ENCODE data around the gene FKRP. TPM values are rescaled to one million over a fixed set of nuclear protein-coding genes. Genes with fewer than 3 reads are reported as not detected.

FKRP gene
- total RNA-seq, 4 donors from 2014 or later, result 7.0 to 14.3 (median 10.5) TPM

DNA sequence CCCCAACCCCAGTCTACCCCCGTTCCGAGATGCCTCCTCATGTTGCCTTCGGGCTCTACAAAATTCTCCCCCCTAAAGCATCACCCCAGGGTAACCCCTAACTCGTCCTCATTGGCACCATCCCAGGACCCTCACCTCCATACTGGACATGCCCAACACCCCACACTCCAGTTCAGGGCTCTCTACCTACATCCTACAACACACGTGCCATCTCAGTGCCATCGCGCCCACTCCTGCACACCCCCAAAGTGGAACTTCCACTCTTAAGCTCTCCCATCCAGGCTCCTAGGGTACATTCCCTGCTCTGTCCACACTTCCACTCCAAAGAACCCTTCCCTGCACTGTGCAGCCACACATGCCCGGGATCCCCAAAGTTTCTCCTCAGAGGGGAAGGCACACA lies 827 bp upstream of the FKRP start:
- TF ChIP-seq, protein P1, sequence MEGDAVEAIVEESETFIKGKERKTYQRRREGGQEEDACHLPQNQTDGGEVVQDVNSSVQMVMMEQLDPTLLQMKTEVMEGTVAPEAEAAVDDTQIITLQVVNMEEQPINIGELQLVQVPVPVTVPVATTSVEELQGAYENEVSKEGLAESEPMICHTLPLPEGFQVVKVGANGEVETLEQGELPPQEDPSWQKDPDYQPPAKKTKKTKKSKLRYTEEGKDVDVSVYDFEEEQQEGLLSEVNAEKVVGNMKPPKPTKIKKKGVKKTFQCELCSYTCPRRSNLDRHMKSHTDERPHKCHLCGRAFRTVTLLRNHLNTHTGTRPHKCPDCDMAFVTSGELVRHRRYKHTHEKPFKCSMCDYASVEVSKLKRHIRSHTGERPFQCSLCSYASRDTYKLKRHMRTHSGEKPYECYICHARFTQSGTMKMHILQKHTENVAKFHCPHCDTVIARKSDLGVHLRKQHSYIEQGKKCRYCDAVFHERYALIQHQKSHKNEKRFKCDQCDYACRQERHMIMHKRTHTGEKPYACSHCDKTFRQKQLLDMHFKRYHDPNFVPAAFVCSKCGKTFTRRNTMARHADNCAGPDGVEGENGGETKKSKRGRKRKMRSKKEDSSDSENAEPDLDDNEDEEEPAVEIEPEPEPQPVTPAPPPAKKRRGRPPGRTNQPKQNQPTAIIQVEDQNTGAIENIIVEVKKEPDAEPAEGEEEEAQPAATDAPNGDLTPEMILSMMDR (IDR thresholded peaks at IDR 0.05; ENCODE audit: low read depth), result no peak

DNA sequence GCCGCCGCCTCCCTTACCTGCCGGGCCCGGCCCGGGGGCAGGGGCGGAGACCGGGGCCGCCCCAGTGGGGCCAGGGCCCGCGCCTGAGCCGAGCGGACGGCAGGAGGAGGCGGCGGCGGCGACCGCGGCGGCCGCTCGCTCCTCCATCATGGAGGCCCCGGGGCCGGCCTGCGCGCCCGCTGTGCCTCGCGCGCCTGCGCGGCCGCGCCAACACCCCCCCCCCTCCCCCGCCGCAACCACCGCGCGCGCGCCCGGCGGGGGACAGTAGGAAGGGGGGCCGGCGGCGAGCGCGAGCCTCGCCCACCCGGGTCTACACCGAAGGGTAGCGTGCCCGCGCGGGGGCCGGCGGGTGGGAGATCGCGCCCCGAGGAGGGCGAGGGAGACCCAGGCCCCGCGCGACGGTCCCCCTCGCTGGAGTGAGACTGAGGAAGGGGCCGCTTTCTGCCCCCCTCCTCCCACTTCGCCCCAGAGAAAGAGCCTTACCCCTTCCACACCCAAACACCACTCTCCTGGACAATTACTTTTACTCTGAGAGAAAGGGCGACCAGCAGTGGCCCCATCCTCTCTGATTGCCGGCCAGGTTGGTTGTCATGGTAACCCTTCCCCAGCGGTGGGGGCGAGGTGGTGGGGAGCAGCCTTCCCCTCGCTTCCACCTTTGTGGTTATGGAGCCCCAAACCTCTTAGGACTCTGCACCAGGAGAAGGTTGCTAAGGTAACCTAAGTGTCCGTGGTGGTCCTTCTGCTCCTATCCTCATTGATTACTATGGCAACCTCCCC lies 612 bp downstream of the FKRP start, which contains the start of gene STRN4:
STRN4 (minus strand) TSS at position 170 of the 777 bp plus-strand sequence; CDS start at position 150, 20 bp downstream.
- TF ChIP-seq, protein P1 (IDR thresholded peaks at IDR 0.05; ENCODE audit: low read depth), result no peak

DNA sequence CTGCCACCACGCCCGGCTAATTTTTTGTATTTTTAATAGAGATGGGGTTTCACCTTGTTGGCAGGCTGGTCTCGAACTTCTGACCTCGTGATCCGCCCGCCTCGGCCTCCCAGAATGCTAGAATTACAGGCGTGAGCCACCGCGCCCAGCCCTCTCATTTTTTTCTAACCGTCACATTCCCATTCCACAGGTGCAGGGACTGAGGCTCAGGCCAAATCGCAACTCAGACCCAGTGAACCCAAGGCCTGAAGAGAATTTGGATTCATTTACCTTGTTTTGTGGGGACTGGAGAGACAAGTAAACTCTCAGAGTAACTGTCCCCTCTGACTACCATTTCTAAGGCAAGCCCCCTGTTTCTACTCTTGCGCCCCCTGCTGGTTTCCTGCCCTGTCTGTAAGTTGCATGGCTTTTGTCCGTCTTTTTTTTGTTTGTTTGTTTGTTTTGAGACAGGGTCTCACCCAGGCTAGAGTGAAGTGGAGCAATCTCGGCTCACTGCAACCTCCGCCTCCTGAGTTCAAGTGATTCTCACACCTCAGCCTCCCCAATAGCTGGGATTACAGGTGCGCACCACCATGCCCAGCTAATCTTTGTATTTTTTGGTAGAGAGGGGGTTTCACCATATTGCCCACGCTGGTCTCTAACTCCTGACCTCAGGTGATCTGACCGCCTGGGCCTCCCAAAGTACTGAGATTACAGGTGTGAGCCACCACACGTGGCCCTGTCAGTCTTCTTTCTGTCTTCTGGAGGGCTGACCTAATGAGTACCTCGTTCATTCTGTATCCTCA lies 2.7 kb downstream of the FKRP start:
- TF ChIP-seq, protein P1 (IDR thresholded peaks at IDR 0.05; ENCODE audit: low read depth), result no peak

DNA sequence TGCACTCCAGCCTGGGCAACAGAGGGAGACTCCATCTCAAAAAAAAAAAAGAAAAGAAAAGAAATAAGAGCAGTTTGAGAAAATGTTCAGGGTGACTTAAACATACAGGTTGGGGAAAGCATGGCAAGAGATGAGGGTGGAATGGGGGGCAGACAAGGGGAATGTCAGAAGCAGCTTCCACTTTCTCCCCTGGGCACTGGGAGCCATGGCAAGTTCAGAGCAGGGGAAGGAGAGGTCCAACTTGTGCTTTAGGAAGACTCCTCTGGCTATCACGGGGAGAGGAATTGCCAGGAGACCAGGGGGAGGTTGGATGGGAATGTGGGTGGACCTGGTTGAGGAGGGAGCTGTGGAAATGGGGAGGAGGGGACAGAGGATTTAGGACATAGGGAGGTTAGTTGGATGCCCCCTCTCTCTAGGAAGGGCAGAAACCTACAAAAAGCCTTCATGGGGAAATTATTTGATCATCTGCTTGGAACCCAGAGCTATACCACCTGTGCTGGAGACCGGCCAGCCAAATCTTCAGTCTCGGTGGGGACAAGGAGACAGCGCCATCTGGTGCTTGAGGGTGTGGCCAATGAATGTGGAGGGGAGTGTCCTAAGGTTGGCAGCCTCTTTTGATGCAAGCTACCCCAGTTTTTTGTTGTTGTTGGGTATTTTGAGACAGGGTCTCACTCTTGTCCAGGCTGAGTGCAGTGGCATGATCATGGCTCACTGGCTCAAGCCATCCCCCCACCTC lies 7.7 kb downstream of the FKRP start:
- TF ChIP-seq, protein P1 (IDR thresholded peaks at IDR 0.05; ENCODE audit: low read depth), result no peak

DNA sequence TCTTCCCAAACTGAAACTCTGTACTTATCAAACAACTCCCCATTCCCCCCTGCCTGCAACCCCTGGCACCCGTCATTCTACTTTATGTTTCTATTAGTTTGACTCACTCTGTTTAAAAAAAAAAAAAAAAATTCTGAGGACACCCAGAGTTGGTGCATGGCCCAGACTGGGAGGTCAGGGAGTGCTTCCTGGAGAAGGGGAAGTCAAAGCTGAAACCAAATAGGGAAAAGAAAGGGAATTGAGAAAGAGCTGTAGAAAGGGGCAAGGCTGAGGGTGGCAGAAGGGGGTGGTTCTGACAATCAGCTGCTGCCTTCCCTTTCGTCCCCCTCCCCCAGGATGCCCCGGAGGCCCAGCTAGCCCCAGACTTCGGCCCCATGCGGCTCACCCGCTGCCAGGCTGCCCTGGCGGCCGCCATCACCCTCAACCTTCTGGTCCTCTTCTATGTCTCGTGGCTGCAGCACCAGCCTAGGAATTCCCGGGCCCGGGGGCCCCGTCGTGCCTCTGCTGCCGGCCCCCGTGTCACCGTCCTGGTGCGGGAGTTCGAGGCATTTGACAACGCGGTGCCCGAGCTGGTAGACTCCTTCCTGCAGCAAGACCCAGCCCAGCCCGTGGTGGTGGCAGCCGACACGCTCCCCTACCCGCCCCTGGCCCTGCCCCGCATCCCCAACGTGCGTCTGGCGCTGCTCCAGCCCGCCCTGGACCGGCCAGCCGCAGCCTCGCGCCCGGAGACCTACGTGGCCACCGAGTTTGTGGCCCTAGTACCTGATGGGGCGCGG lies 9.4 kb downstream of the FKRP start:
- TF ChIP-seq, protein P1 (IDR thresholded peaks at IDR 0.05; ENCODE audit: low read depth), result no peak

DNA sequence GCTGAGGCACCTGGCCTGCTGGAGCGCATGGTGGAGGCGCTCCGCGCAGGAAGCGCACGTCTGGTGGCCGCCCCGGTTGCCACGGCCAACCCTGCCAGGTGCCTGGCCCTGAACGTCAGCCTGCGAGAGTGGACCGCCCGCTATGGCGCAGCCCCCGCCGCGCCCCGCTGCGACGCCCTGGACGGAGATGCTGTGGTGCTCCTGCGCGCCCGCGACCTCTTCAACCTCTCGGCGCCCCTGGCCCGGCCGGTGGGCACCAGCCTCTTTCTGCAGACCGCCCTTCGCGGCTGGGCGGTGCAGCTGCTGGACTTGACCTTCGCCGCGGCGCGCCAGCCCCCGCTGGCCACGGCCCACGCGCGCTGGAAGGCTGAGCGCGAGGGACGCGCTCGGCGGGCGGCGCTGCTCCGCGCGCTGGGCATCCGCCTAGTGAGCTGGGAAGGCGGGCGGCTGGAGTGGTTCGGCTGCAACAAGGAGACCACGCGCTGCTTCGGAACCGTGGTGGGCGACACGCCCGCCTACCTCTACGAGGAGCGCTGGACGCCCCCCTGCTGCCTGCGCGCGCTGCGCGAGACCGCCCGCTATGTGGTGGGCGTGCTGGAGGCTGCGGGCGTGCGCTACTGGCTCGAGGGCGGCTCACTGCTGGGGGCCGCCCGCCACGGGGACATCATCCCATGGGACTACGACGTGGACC lies 10.1 kb downstream of the FKRP start:
- TF ChIP-seq, protein P1 (IDR thresholded peaks at IDR 0.05; ENCODE audit: low read depth), result no peak

Measured in subcutaneous adipose tissue (tissue), 4 donors.